Measurements from ENCODE around the gene PPP2R5A. TPM values are rescaled to one million over a fixed set of nuclear protein-coding genes. Genes with fewer than 3 reads are reported as not detected.

The PPP2R5A gene
- polyA plus RNA-seq, 1 of the 3 experiments (the other 2 are of a cell fraction): 5.4 TPM

DNA sequence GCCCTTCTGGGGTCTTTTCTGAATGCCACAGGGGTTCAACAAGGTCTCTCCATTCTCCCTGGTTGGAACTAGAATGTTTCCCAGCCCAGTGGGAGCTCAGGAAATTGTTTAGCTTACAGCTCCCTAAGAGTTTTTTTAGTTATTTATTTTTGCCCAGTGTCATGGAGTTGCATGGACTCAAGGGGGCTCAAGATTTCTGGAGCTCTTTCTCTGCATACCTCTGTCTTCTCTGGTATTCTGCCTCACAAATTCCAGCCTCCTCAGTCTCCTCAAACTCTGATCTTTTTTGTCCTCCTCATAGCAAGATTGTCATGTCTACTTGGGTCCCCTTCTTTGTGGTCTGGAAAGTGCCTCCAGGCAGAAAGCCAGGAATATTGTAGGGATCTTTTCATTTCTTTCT lies 15.9 kb upstream of the PPP2R5A start:
- TF ChIP-seq CHD2 (IDR thresholded peaks at IDR 0.05; ENCODE audit: low read length, partially characterized antibody) (no peak), EP300 (IDR thresholded peaks at IDR 0.05; ENCODE audit: borderline replicate concordance in 1 of 2, low read depth in 1 of 2, low read length in 1 of 2) (no peak), USF1 (IDR thresholded peaks at IDR 0.05; ENCODE audit: borderline replicate concordance, low read depth) (no peak), EZH2phosphoT487 (IDR thresholded peaks at IDR 0.05; ENCODE audit: borderline replicate concordance, low read depth) (no peak), REST (IDR thresholded peaks at IDR 0.05; ENCODE audit: low read depth, low read length) (no peak), NRF1 (IDR thresholded peaks at IDR 0.05; ENCODE audit: low read depth, low read length) (no peak)
- ChIA-PET CTCF (interaction anchor here (1.0 kb wide), 1 partner anchor 199 kb away, joined by 4 read pairs; no protein-coding TSS in a partner anchor), POLR2A (no interaction called here)
- H3K4me1 ChIP-seq (ENCODE audit: control insufficient read depth in 1 of 2, insufficient read depth in 2 of 2, low read depth in 1 of 2, low read length in 1 of 2): no peaks in the 10 kb centered on the region
- no peaks in the 10 kb centered on the region for H3K9me3 ChIP-seq
- H3K4me2 ChIP-seq: no peak overlapping the region
- H3F3A ChIP-seq (replicated peaks; ENCODE audit: insufficient read depth): no peaks in the 10 kb centered on the region
- H2AFZ ChIP-seq (ENCODE audit: low read depth): no peak overlapping the region
- H3K27me3 ChIP-seq (ENCODE audit: insufficient read depth): no peaks in the 10 kb centered on the region
- DNase-seq: no peak
- no peak overlapping the region for H3K27ac ChIP-seq (ENCODE audit: low read depth in 2 of 2, low read length in 1 of 2)
- no peaks in the 10 kb centered on the region for H3K79me2 ChIP-seq (ENCODE audit: insufficient read depth)
- no peak overlapping the region for H3K4me3 ChIP-seq (ENCODE audit: low read depth in 2 of 2, low read length in 1 of 2)
- H3K9me2 ChIP-seq: no peaks in the 10 kb centered on the region
- H4K20me1 ChIP-seq (ENCODE audit: insufficient read depth): no peaks in the 10 kb centered on the region
- H3K36me3 ChIP-seq (replicated peaks in 1 of 2; ENCODE audit: control insufficient read depth in 1 of 2, insufficient read depth in 2 of 2, low read length in 1 of 2): no peaks in the 10 kb centered on the region
- H3K9ac ChIP-seq: no peak overlapping the region

DNA sequence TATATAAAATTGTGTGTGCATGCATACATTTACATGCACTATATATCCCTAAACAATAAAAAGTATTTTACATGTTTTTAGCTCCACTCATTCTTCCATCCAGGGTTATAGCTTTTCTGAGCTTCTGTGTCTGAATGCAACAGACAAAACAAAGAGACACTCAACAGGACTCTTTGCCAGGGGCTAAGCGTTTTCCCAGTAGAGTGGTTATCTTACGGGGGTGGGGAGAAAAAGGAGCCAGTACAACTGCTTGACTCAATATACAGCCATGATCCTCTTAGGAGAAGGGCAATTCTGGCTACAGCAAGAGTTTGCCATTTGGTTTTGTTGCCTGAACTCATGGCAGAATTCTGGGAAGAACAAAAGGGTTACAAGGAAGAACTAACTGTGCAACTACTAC lies 14.6 kb upstream of the PPP2R5A start:
- no peak for DNase-seq
- H3K9me3 ChIP-seq: no peaks in the 10 kb centered on the region
- CTCF ChIA-PET: interaction anchor here (0.8 to 1.1 kb wide), 2 partner anchors 187 to 208 kb away, joined by 3 read pairs; no protein-coding TSS in a partner anchor
- no peaks in the 10 kb centered on the region for H3F3A ChIP-seq (replicated peaks; ENCODE audit: insufficient read depth)
- H3K79me2 ChIP-seq (ENCODE audit: insufficient read depth): no peaks in the 10 kb centered on the region
- no peak overlapping the region for H3K4me3 ChIP-seq (ENCODE audit: low read depth in 2 of 2, low read length in 1 of 2)
- 71% methylated on average over 2 of the region's 2 CpGs for WGBS (ENCODE audit: low lambda C conversion rate)
- no peak overlapping the region for H3K9ac ChIP-seq
- H3K27ac ChIP-seq (ENCODE audit: low read depth in 2 of 2, low read length in 1 of 2): no peak overlapping the region
- no peaks in the 10 kb centered on the region for H4K20me1 ChIP-seq (ENCODE audit: insufficient read depth)
- no peak overlapping the region for H3K4me2 ChIP-seq
- no peak overlapping the region for H2AFZ ChIP-seq (ENCODE audit: low read depth)
- no peaks in the 10 kb centered on the region for H3K36me3 ChIP-seq (replicated peaks in 1 of 2; ENCODE audit: control insufficient read depth in 1 of 2, insufficient read depth in 2 of 2, low read length in 1 of 2)
- H3K27me3 ChIP-seq (ENCODE audit: insufficient read depth): no peaks in the 10 kb centered on the region
- POLR2A ChIA-PET: no interaction called here
- TF ChIP-seq USF1 (IDR thresholded peaks at IDR 0.05; ENCODE audit: borderline replicate concordance, low read depth) (no peak), EP300 (IDR thresholded peaks at IDR 0.05; ENCODE audit: borderline replicate concordance in 1 of 2, low read depth in 1 of 2, low read length in 1 of 2) (no peak), EZH2phosphoT487 (IDR thresholded peaks at IDR 0.05; ENCODE audit: borderline replicate concordance, low read depth) (no peak), RCOR1 (IDR thresholded peaks at IDR 0.05; ENCODE audit: low read length) (no peak), GABPA (IDR thresholded peaks at IDR 0.05; ENCODE audit: low read depth) (no peak), TAF1 (IDR thresholded peaks at IDR 0.05; ENCODE audit: borderline replicate concordance, low read depth, low read length) (no peak), TEAD4 (IDR thresholded peaks at IDR 0.05; ENCODE audit: borderline replicate concordance, insufficient read depth) (no peak), SMC3 (IDR thresholded peaks at IDR 0.05; ENCODE audit: low read depth, low read length) (no peak), MEF2A (IDR thresholded peaks at IDR 0.05; ENCODE audit: borderline replicate concordance, low read depth) (no peak), JUND (IDR thresholded peaks at IDR 0.05) (no peak), RAD21 (IDR thresholded peaks at IDR 0.05; ENCODE audit: low read length) (no peak), RFX5 (IDR thresholded peaks at IDR 0.05; ENCODE audit: low read length) (no peak), RXRA (IDR thresholded peaks at IDR 0.05; ENCODE audit: borderline replicate concordance, low read depth) (no peak), FOXM1 (IDR thresholded peaks at IDR 0.05; ENCODE audit: low read depth) (no peak), CHD2 (IDR thresholded peaks at IDR 0.05; ENCODE audit: low read length, partially characterized antibody) (no peak), ELF1 (IDR thresholded peaks at IDR 0.05) (no peak)
- TF ChIP-seq, protein P1, sequence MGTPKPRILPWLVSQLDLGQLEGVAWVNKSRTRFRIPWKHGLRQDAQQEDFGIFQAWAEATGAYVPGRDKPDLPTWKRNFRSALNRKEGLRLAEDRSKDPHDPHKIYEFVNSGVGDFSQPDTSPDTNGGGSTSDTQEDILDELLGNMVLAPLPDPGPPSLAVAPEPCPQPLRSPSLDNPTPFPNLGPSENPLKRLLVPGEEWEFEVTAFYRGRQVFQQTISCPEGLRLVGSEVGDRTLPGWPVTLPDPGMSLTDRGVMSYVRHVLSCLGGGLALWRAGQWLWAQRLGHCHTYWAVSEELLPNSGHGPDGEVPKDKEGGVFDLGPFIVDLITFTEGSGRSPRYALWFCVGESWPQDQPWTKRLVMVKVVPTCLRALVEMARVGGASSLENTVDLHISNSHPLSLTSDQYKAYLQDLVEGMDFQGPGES (IDR thresholded peaks at IDR 0.05; ENCODE audit: low read depth, low read length): no peak
- H3K9me2 ChIP-seq: no peaks in the 10 kb centered on the region
- H3K4me1 ChIP-seq (ENCODE audit: control insufficient read depth in 1 of 2, insufficient read depth in 2 of 2, low read depth in 1 of 2, low read length in 1 of 2): no peaks in the 10 kb centered on the region
